Smooth muscle cell of trachea (primary cell): ENCODE measurements around the gene KCNH3. TPM values are rescaled to one million over a fixed set of nuclear protein-coding genes. Genes with fewer than 3 reads are reported as not detected.

ENCODE experiments used
- total RNA-seq: library from RNA; depleted of rRNA; stranded (reverse); fragments of >200 nt; gene quantifications from 2 replicates; pipeline ENCODE4 v1.2.1, GENCODE V29; 2014

The KCNH3 gene
- total RNA-seq: under 0.01 and 0.33 TPM in 2 replicates

GRCh38 chr12:49538510-49539403, at the start of gene KCNH3:
KCNH3 (plus strand) TSS chr12:49539030; CDS start chr12:49539417, 387 bp downstream.

GRCh38 chr12:49567611-49568441, 29.0 kb downstream of the KCNH3 start, which contains the start of gene MCRS1:
MCRS1 (minus strand) TSS chr12:49568142; CDS start chr12:49566731, 1,411 bp downstream.

GRCh38 chr12:49605539-49605938, 66.7 kb downstream of the KCNH3 start, which contains the start of gene FAM186B:
FAM186B (minus strand) TSS chr12:49605639; CDS start chr12:49605477, 162 bp downstream.

Other genes starting within 250 kb of the KCNH3 start
- 0.66 and 2.6 TPM in 2 replicates for gene PRPH, start 243.9 kb upstream of the KCNH3 start, total RNA-seq
- 0.99 and 11.9 TPM in 2 replicates for gene TROAP, start 215.8 kb upstream of the KCNH3 start, total RNA-seq
- gene C1QL4, start 201.8 kb upstream of the KCNH3 start, total RNA-seq: 0.17 and 0.29 TPM in 2 replicates
- 1.8 and 3.3 TPM in 2 replicates for gene DNAJC22, start 192.1 kb upstream of the KCNH3 start, total RNA-seq
- gene SPATS2, start 171.6 kb upstream of the KCNH3 start, total RNA-seq: 26.3 and 28.7 TPM in 2 replicates
- 55.2 and 62.8 TPM in 2 replicates for gene MCRS1, start 29.1 kb downstream of the KCNH3 start, total RNA-seq
- gene FAM186B, start 66.6 kb downstream of the KCNH3 start, total RNA-seq: 0.29 and 0.99 TPM in 2 replicates
- 12.6 and 17.0 TPM in 2 replicates for gene PRPF40B, start 84.5 kb downstream of the KCNH3 start, total RNA-seq
- 22.5 and 29.3 TPM in 2 replicates for gene FMNL3, start 168.4 kb downstream of the KCNH3 start, total RNA-seq
- gene TMBIM6, start 202.5 kb downstream of the KCNH3 start, total RNA-seq: 453 and 812 TPM in 2 replicates